Testis (tissue), 3 donors: ENCODE measurements around the gene RARRES2. TPM values are rescaled to one million over a fixed set of nuclear protein-coding genes. Genes with fewer than 3 reads are reported as not detected.

Source experiments
- DNase-seq: peaks from one replicate; pipeline ENCODE4 v3.0.0-alpha.2; 2019
- H3K27ac ChIP-seq, 2 donors: fragments of 200-600 bp; sonication (generic); one replicate each; pipeline ENCODE4 v1.5.1; 2019
- H3K27me3 ChIP-seq: fragments of 200-600 bp; sonication (generic); one replicate; pipeline ENCODE4 v1.5.1; 2019
- H3K36me3 ChIP-seq: fragments of 200-600 bp; sonication (generic); one replicate; pipeline ENCODE4 v1.5.1; 2017; ENCODE audit warnings: low read depth; ENCODE audit errors: missing control alignments
- H3K4me1 ChIP-seq: fragments of 200-600 bp; sonication (generic); one replicate; pipeline ENCODE4 v1.5.1; 2019
- H3K4me3 ChIP-seq, 2 donors: fragments of 200-600 bp; sonication (generic); one replicate each; pipeline ENCODE4 v1.5.1; 2017 to 2019
- H3K9me3 ChIP-seq: fragments of 200-600 bp; sonication (generic); one replicate; pipeline ENCODE4 v1.5.1; 2017
- CTCF ChIP-seq, 3 experiments: fragments of 450-650 bp in 2 of 3; fragments of 200-600 bp in 1 of 3; sonication (generic) in 1 of 3; IDR thresholded peaks; one replicate each; pipeline ENCODE4 v1.5.1; 2016 to 2019; ENCODE audit warnings: antibody characterized with exemption in 3 of 3, mild to moderate bottlenecking in 2 of 3, moderate library complexity in 1 of 3
- POLR2A ChIP-seq: fragments of 450-650 bp; IDR thresholded peaks from one replicate; pipeline ENCODE4 v1.6.1; 2017; ENCODE audit warnings: antibody characterized with exemption, mild to moderate bottlenecking, moderate library complexity
- WGBS, 2 donors: methylation state at CpG; one replicate each; pipeline ENCODE4 v1.1.5; 2018; 5-methylcytosine and 5-hydroxymethylcytosine counted together
- intact Hi-C: fragments of 100-400 bp; cut with DNase I; formaldehyde crosslinking; loops from one replicate; pipeline ENCODE4 v1.15.1; 2023; ENCODE audit warnings: low total_unique reads
- polyA plus RNA-seq: library from polyadenylated mRNA; stranded (reverse); fragments of 350-450 nt; fragmentation: Illumina TruSeq; extraction: RNeasy Lipid Tissue Mini Kit (QIAGEN cat#74804); gene quantifications from one replicate; pipeline ENCODE4 v1.2.3, GENCODE V29; 2014; ENCODE audit warnings: low read depth, low replicate concordance; ENCODE audit not compliant: insufficient read depth
- total RNA-seq, 2 donors: library from RNA; depleted of rRNA; stranded (reverse); fragments of >200 nt; gene quantifications; one replicate each; pipeline ENCODE4 v1.2.3, GENCODE V29; 2016

The RARRES2 gene
- total and polyA plus RNA-seq, 3 donors from 2014 or later = 21.1 to 93.7 (median 58.8) TPM

GRCh38 chr7:150337659-150338081 is 3.8 kb downstream of the RARRES2 start:
- Histone ChIP-seq H3K27me3 (no peaks in the 10 kb centered on the region), H3K4me1 (peaks cover 26% of the 10 kb centered on the region), H3K36me3 (no peaks in the 10 kb centered on the region), H3K4me3 (no peak overlapping the region), H3K9me3 (no peaks in the 10 kb centered on the region), H3K27ac (no peak overlapping the region)
- WGBS, 2 donors = 93% methylated on average over 6 of the region's 6 CpGs; no CpG with 5 or more reads in 1 of the 2 donors
- no peak for TF ChIP-seq CTCF (IDR thresholded peaks at IDR 0.05)
- TF ChIP-seq POLR2A = no peak
- intact Hi-C loops = no loop called here
- DNase-seq = no peak

GRCh38 chr7:150337179-150337578 is 4.2 kb downstream of the RARRES2 start:
- Histone ChIP-seq H3K4me1 (peaks cover 26% of the 10 kb centered on the region), H3K9me3 (no peaks in the 10 kb centered on the region), H3K36me3 (no peaks in the 10 kb centered on the region), H3K27ac (no peak overlapping the region), H3K4me3 (no peak overlapping the region), H3K27me3 (no peaks in the 10 kb centered on the region)
- intact Hi-C loops = no loop called here
- TF ChIP-seq POLR2A (no peak), CTCF (IDR thresholded peaks at IDR 0.05) (no peak)
- DNase-seq = no peak
- 91 to 98% methylated on average over 7 to 18 of the region's 18 CpGs for WGBS, 2 donors

GRCh38 chr7:150336746-150337145 is 4.7 kb downstream of the RARRES2 start:
- Histone ChIP-seq H3K4me3 (no peak overlapping the region), H3K36me3 (no peaks in the 10 kb centered on the region), H3K27ac (no peak overlapping the region), H3K27me3 (no peaks in the 10 kb centered on the region), H3K9me3 (no peaks in the 10 kb centered on the region), H3K4me1 (peaks cover 26% of the 10 kb centered on the region)
- TF ChIP-seq POLR2A (no peak), CTCF (IDR thresholded peaks at IDR 0.05) (no peak)
- DNase-seq = no peak
- 80 to 95% methylated on average over 2 to 14 of the region's 14 CpGs for WGBS, 2 donors
- intact Hi-C loops = no loop called here

GRCh38 chr7:150335774-150336112 is 5.7 kb downstream of the RARRES2 start:
- intact Hi-C loops = no loop called here
- DNase-seq = no peak
- Histone ChIP-seq H3K4me1 (peaks cover 17% of the 10 kb centered on the region), H3K27ac (no peak overlapping the region), H3K27me3 (no peaks in the 10 kb centered on the region), H3K4me3 (no peak overlapping the region), H3K36me3 (no peaks in the 10 kb centered on the region), H3K9me3 (no peaks in the 10 kb centered on the region)
- TF ChIP-seq POLR2A = no peak
- TF ChIP-seq CTCF (IDR thresholded peaks at IDR 0.05) = no peak
- 76 to 77% methylated on average over 5 to 6 of the region's 6 CpGs for WGBS, 2 donors

- 63 to 68% methylated on average over 7 of the region's 7 CpGs for WGBS, 2 donors
- Histone ChIP-seq H3K4me1 (peaks cover 12% of the 10 kb centered on the region), H3K27ac (no peak overlapping the region), H3K9me3 (no peaks in the 10 kb centered on the region), H3K4me3 (no peak overlapping the region), H3K27me3 (no peaks in the 10 kb centered on the region), H3K36me3 (no peaks in the 10 kb centered on the region)
- intact Hi-C loops = no loop called here
- TF ChIP-seq POLR2A (no peak), CTCF (IDR thresholded peaks at IDR 0.05) (no peak)
- no peak for DNase-seq
Observed at GRCh38 chr7:150335108-150335773, 6.2 kb downstream of the RARRES2 start.
